Measurements from ENCODE around the gene SUGP2.

SUGP2 gene

DNA sequence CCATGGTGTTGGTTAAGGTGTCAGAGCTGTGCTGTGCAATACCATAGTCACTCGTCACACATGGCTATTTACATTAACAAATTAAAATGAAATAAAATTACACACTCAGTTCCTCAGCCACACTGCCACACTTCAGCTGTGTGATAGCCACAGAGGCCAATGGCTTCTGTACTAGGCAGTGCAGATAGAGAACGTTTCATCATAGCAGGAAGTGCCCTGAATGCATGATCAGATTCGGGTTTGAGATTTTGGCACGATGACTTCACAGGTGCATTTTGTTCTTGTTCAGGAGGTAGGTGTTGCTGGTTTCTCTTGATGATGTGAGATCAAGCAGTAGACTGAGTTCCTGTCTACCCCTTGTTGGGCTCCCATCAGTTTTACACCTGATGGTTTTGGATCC lies 6.6 kb upstream of the SUGP2 start:
- TF ChIP-seq, protein P1, sequence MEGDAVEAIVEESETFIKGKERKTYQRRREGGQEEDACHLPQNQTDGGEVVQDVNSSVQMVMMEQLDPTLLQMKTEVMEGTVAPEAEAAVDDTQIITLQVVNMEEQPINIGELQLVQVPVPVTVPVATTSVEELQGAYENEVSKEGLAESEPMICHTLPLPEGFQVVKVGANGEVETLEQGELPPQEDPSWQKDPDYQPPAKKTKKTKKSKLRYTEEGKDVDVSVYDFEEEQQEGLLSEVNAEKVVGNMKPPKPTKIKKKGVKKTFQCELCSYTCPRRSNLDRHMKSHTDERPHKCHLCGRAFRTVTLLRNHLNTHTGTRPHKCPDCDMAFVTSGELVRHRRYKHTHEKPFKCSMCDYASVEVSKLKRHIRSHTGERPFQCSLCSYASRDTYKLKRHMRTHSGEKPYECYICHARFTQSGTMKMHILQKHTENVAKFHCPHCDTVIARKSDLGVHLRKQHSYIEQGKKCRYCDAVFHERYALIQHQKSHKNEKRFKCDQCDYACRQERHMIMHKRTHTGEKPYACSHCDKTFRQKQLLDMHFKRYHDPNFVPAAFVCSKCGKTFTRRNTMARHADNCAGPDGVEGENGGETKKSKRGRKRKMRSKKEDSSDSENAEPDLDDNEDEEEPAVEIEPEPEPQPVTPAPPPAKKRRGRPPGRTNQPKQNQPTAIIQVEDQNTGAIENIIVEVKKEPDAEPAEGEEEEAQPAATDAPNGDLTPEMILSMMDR (IDR thresholded peaks at IDR 0.05; ENCODE audit: low read depth, low read length, missing control alignments), result no peak
- H3K4me3 ChIP-seq (ENCODE audit: low read depth, low read length), result no peak overlapping the region
- DNase-seq (ENCODE audit: low read depth), result no peak
- in situ Hi-C loops (cut with HindIII; ENCODE audit: low sequenced_read_pairs), result loop anchor here (5.0 kb wide), 1 partner anchor 83 kb away; no protein-coding TSS in a partner anchor

DNA sequence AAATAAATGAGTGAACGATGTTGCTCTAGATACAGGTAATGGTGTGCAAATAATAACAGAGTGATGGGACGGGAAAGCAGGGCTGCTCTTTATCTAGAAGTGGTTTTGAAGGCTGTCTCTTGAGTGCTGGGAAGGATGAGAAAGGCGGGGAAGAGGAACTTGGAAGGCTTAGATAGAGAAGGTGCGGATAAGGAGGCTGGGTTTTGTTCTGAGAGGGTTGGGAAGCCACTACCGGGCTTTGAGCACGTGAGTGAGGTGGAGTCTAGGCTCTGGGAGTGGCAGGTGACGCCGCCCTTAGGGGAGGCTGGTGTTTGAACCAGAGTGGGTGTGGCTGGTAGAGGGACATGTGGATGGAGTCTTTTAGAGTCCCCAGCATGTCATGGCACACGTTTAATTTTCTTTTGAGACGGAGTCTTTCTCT lies 897 bp upstream of the SUGP2 start:
- H3K4me3 ChIP-seq (ENCODE audit: low read depth, low read length), result peak overlapping the region; percentile 62
- DNase-seq (ENCODE audit: low read depth), result peak; percentile 23
- in situ Hi-C loops (cut with HindIII; ENCODE audit: low sequenced_read_pairs), result no loop called here
- TF ChIP-seq, protein P1 (IDR thresholded peaks at IDR 0.05; ENCODE audit: low read depth, low read length, missing control alignments), result no peak

DNA sequence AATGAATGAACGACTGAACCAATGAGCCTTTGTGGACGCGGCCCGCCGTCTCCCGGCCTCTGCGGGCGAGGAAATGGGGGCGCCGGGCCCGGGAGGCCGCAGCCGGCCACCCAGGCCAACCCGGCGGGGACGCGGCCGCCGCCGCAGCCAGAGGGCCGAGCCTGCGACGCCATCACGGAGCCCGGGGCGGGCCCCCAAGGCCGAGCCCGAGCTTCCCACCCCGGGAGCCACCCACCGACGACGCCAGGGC lies 216 bp downstream of the SUGP2 start:
- no peak for DNase-seq (ENCODE audit: low read depth)
- TF ChIP-seq, protein P1 (IDR thresholded peaks at IDR 0.05; ENCODE audit: low read depth, low read length, missing control alignments), result no peak
- in situ Hi-C loops (cut with HindIII; ENCODE audit: low sequenced_read_pairs), result no loop called here
- H3K4me3 ChIP-seq (ENCODE audit: low read depth, low read length), result peak overlapping the region; percentile 62

DNA sequence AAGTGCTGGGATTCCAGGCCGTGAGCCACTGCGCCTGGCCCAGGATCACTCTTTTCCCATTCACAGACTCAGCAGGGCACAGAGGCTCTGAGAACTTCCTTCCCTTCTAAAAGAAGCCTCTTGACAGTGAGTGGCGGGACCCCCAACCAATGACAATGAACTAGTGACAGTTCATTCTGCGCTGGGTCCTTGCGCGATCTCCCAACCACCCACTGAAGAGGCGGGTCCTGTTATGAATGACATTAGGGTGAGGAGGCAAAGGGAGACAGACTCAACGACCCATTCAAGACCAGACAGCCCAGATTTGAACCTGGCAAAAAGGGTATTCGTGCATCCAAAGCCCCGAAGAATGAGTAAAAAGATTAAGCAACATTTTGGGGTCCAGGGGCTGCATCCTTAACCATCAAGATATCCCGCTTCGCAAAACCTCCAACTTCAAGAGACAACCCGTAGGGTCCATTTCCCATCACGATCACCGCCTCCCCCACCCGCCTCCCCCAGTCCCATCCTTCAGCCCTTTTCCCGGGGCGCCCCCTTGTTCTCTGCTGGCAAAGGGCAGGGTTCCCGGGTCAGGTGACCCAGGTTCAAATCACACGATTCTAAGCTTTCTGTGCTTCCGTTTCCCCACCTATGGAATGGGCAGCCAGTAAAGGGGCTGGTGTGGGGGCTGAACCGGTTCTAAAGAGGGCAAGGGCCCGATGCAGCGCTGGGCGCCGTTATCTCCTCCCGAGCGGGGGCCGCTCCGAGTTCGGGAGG lies 719 bp downstream of the SUGP2 start:
- peak; percentile 82 for DNase-seq (ENCODE audit: low read depth)
- H3K4me3 ChIP-seq (ENCODE audit: low read depth, low read length), result peak overlapping the region; percentile 62
- in situ Hi-C loops (cut with HindIII; ENCODE audit: low sequenced_read_pairs), result no loop called here
- TF ChIP-seq, protein P1 (IDR thresholded peaks at IDR 0.05; ENCODE audit: low read depth, low read length, missing control alignments), result no peak

DNA sequence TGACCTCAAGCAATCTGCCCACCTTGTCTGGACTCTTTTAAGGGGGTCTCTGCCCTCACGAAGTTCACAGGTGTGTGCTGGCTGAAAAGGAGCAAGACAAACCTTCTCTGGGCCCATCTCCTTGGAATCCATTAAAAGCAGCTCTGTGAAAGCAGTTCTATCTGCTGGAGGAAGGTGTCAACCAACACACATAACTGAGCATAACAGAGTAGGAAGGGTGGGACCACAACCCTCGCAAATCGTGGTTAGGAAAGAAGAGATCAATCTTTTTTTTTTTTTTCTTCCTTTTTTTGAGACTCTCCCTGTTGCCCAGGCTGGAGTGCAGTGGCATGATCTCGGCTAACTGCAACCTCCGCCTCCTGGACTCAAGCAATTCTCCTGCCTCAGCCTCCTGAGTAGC lies 1.4 kb downstream of the SUGP2 start:
- peak overlapping the region; percentile 62 for H3K4me3 ChIP-seq (ENCODE audit: low read depth, low read length)
- in situ Hi-C loops (cut with HindIII; ENCODE audit: low sequenced_read_pairs), result no loop called here
- no peak for DNase-seq (ENCODE audit: low read depth)
- TF ChIP-seq, protein P1 (IDR thresholded peaks at IDR 0.05; ENCODE audit: low read depth, low read length, missing control alignments), result no peak

DNA sequence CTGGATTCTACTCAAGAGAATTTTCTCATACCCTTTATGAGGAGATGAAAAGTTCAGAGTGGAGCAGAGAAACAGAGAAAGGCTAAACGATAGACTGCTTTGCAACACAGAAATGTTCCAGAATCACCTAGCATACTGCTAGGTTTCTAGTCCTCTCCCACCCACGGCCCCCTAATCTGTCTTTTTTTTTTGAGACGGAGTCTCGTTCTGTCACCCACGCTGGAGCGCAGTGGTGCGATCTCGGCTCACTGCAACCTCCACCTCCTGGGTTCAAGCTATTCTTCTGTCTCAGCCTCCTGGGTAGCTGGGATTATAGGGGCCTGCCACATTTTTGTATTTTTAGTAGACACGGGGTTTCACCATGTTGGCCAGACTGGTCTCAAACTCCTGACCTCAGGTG lies 4.8 kb downstream of the SUGP2 start:
- in situ Hi-C loops (cut with HindIII; ENCODE audit: low sequenced_read_pairs), result no loop called here
- no peak for DNase-seq (ENCODE audit: low read depth)
- TF ChIP-seq, protein P1 (IDR thresholded peaks at IDR 0.05; ENCODE audit: low read depth, low read length, missing control alignments), result no peak
- H3K4me3 ChIP-seq (ENCODE audit: low read depth, low read length), result no peak overlapping the region

Measured in astrocyte of the cerebellum (primary cell).